A673 (cell line): ENCODE measurements around the gene KCNJ10. TPM values are rescaled to one million over a fixed set of nuclear protein-coding genes. Genes with fewer than 3 reads are reported as not detected.

Experiments
- BruUV-seq: library from RNA; stranded (reverse); fragments of 400-500 nt; replicated peaks from 2 replicates; lab custom pipeline; 2021; lab: Mats Ljungman, UMichigan
- CTCF ChIA-PET: fragments of 300-600 bp; sonication (Branson Sonifier 250); formaldehyde crosslinking; loops from one replicate; lab custom pipeline; 2022; ENCODE audit warnings: antibody characterized with exemption; lab: Charles Lee
- POLR2A ChIA-PET: fragments of 300-600 bp; sonication (Branson Sonifier 250); formaldehyde crosslinking; loops from one replicate; lab custom pipeline; 2022; ENCODE audit warnings: antibody characterized with exemption; ENCODE audit not compliant: low non-redundant PET; lab: Charles Lee
- DNase-seq: peaks from one replicate; pipeline ENCODE4 v3.0.0-alpha.2; 2015; ENCODE audit warnings: low spot score
- H3K27ac ChIP-seq: fragments of 200-600 bp; sonication (generic); 2 replicates; pipeline ENCODE4 v1.5.1; 2016; ENCODE audit warnings: mixed run types, low read depth, mild to moderate bottlenecking, mixed read lengths, antibody characterized with exemption, low read length; ENCODE audit not compliant: poor library complexity, severe bottlenecking
- H3K27me3 ChIP-seq: fragments of 200-600 bp; sonication (generic); replicated peaks from 2 replicates; pipeline ENCODE4 v1.6.1; 2017; ENCODE audit warnings: mixed run types, low read depth, mild to moderate bottlenecking, mixed read lengths, antibody characterized with exemption, low read length; ENCODE audit not compliant: insufficient read depth, poor library complexity
- H3K36me3 ChIP-seq: fragments of 200-600 bp; sonication (generic); 2 replicates; pipeline ENCODE4 v1.6.1; 2016; ENCODE audit warnings: mixed run types, mild to moderate bottlenecking, mixed read lengths, antibody characterized with exemption, low read length; ENCODE audit not compliant: insufficient read depth, poor library complexity, severe bottlenecking
- H3K4me1 ChIP-seq: fragments of 200-600 bp; sonication (generic); 2 replicates; pipeline ENCODE4 v1.6.1; 2017; ENCODE audit warnings: mixed run types, mild to moderate bottlenecking, mixed read lengths, antibody characterized with exemption, low read length; ENCODE audit not compliant: insufficient read depth, poor library complexity, severe bottlenecking
- H3K4me3 ChIP-seq: fragments of 200-600 bp; sonication (generic); 2 replicates; pipeline ENCODE4 v1.5.1; 2016; ENCODE audit warnings: low read depth, mixed run types, mild to moderate bottlenecking, mixed read lengths, low read length; ENCODE audit not compliant: poor library complexity, severe bottlenecking
- H3K9me3 ChIP-seq: fragments of 200-600 bp; sonication (generic); 2 replicates; pipeline ENCODE4 v1.6.1; 2016; ENCODE audit warnings: mixed run types, low read depth, mild to moderate bottlenecking, mixed read lengths, antibody characterized with exemption, low read length; ENCODE audit not compliant: poor library complexity, severe bottlenecking
- EZH2 ChIP-seq: fragments of 200-600 bp; sonication (generic); IDR thresholded peaks from 2 replicates; pipeline ENCODE4 v1.6.1; 2017; ENCODE audit warnings: borderline replicate concordance, low read depth, mild to moderate bottlenecking, mixed read lengths, antibody characterized with exemption, low read length; ENCODE audit not compliant: poor library complexity, severe bottlenecking
- intact Hi-C: fragments of 100-400 bp; cut with micrococcal nuclease; formaldehyde crosslinking; loops from one replicate; pipeline ENCODE4 v1.10.0; 2022; ENCODE audit not compliant: unreplicated experiment
- total RNA-seq: library from RNA; stranded (reverse); gene quantifications from 2 replicates; pipeline ENCODE4 v1.2.3, GENCODE V29; 2021
- TF ChIP-seq, protein P1 (sequence below): fragments of 300-800, 200-600 bp; sonication (generic); conservative IDR thresholded peaks from 2 replicates; pipeline ENCODE4 v1.5.1; 2017; ENCODE audit warnings: low read depth, mild to moderate bottlenecking, antibody characterized with exemption, low read length, moderate library complexity, mixed read lengths

Gene KCNJ10
- total RNA-seq, 1 experiment from 2014 or later = not detected

- no TSS peak for BruUV-seq
- POLR2A ChIA-PET = no interaction called here
- H3K27me3 ChIP-seq = peaks cover 47% of the 10 kb centered on the region
- intact Hi-C loops = no loop called here
- CTCF ChIA-PET = interaction anchor here (1.1 to 1.4 kb wide), 2 partner anchors 35 to 76 kb away, joined by 4 to 5 read pairs; no protein-coding TSS in a partner anchor
- no peak within 1 kb of the TSS for H3K4me3 ChIP-seq
- no peaks in the 10 kb centered on the region for H3K4me1 ChIP-seq
- TF ChIP-seq, protein P1, sequence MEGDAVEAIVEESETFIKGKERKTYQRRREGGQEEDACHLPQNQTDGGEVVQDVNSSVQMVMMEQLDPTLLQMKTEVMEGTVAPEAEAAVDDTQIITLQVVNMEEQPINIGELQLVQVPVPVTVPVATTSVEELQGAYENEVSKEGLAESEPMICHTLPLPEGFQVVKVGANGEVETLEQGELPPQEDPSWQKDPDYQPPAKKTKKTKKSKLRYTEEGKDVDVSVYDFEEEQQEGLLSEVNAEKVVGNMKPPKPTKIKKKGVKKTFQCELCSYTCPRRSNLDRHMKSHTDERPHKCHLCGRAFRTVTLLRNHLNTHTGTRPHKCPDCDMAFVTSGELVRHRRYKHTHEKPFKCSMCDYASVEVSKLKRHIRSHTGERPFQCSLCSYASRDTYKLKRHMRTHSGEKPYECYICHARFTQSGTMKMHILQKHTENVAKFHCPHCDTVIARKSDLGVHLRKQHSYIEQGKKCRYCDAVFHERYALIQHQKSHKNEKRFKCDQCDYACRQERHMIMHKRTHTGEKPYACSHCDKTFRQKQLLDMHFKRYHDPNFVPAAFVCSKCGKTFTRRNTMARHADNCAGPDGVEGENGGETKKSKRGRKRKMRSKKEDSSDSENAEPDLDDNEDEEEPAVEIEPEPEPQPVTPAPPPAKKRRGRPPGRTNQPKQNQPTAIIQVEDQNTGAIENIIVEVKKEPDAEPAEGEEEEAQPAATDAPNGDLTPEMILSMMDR = no peak
- no peak for TF ChIP-seq EZH2
- H3K9me3 ChIP-seq = no peaks in the 10 kb centered on the region
- no peaks in the 10 kb centered on the region for H3K36me3 ChIP-seq
- peak; percentile 35 for DNase-seq
- no peak within 1 kb of the TSS for H3K27ac ChIP-seq
Measured at GRCh38 chr1:160081261-160081936, 11.4 kb upstream of the KCNJ10 start, which contains the start of gene KCNJ9. TSS of gene KCNJ9 (plus strand) at chr1:160081538. CDS start at chr1:160084031, 2,493 bp downstream.

DNA sequence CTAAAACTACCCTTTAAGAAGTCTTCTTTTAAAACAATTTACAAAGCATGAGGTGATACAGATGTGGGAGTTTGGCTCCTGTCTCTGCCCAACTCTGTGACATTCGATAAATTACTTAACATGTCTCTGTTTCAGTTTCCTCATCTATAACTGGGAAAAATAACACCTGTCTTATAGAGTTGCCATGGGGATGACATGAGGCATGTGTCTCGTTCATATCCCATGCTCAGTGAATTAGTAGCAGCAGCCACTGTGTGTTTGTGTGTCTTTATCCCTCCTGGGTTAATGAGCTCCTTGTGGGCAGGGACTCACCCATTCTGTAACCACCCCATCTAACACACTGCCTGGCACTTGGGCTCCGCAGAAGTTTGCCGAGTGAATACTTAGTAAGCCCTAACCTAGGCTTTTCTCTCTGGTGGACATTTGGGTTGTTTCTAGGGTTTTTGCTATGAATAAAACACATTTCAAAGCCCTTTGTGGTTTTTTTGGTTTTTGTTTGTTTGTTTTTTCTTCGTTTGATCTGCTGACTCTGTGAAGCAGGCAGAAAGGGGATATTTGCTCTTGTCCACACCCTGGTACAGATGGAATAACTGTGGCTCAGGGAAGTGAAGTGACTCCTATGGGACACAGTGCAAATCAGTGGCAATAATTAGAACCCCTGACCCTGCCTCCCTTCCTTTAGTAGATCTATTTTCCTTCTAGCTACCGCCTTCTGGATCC is 10.6 kb upstream of the KCNJ10 start:
- Histone ChIP-seq H3K27ac (no peak overlapping the region), H3K27me3 (peaks cover 47% of the 10 kb centered on the region), H3K36me3 (no peaks in the 10 kb centered on the region), H3K4me3 (no peak overlapping the region), H3K9me3 (no peaks in the 10 kb centered on the region), H3K4me1 (no peaks in the 10 kb centered on the region)
- intact Hi-C loops = no loop called here
- no TSS peak for BruUV-seq
- ChIA-PET CTCF (interaction anchor here (1.1 to 1.4 kb wide), 2 partner anchors 35 to 75 kb away, joined by 4 to 5 read pairs; no protein-coding TSS in a partner anchor), POLR2A (interaction anchor here (0.5 kb wide), 1 partner anchor 299 kb away, joined by 3 read pairs; no protein-coding TSS in a partner anchor)
- no peak for DNase-seq
- TF ChIP-seq EZH2 = peak; percentile 9
- TF ChIP-seq, protein P1 = no peak

- Histone ChIP-seq H3K4me1 (no peaks in the 10 kb centered on the region), H3K36me3 (no peaks in the 10 kb centered on the region), H3K4me3 (no peak overlapping the region), H3K9me3 (no peaks in the 10 kb centered on the region), H3K27ac (no peak overlapping the region), H3K27me3 (peaks cover 47% of the 10 kb centered on the region)
- intact Hi-C loops = loop anchor here (5.0 kb wide), 1 partner anchor 142 kb away; no protein-coding TSS in a partner anchor
- DNase-seq = no peak
- POLR2A ChIA-PET = no interaction called here
- CTCF ChIA-PET = interaction anchor here (1.1 to 2.5 kb wide), 4 partner anchors 22 to 172 kb away, joined by 3 to 17 read pairs (median 6); no protein-coding TSS in a partner anchor
- TF ChIP-seq, protein P1 = no peak
- peak; percentile 20 for TF ChIP-seq EZH2
- no TSS peak for BruUV-seq
Measured at GRCh38 chr1:160079448-160079847, 9.5 kb upstream of the KCNJ10 start.
